ENCODE measurements around the gene ABCC1. TPM values are rescaled to one million over a fixed set of nuclear protein-coding genes. Genes with fewer than 3 reads are reported as not detected.
"Not testable (repeated sequence)": the region's sequence is repeated elsewhere in the genome, so short reads cannot be mapped to it uniquely, and the experiment has no call there.

Gene ABCC1
- total and polyA plus RNA-seq, 2 donors from 2014 or later, result 4.6 to 29.7 TPM

- intact Hi-C loops (cut with DNase I), result no loop called here
- Histone ChIP-seq H3K4me1 (ENCODE audit: control insufficient read depth in 2 of 3, insufficient read depth in 2 of 3, low read depth in 1 of 3, low read length in 3 of 3) (no peaks in the 10 kb centered on the region), H3K4me3 (ENCODE audit: low read length in 3 of 3) (no peak overlapping the region), H3K9me3 (ENCODE audit: control insufficient read depth in 2 of 3, insufficient read depth in 1 of 3, low read length in 3 of 3) (no peaks in the 10 kb centered on the region), H3K27ac (ENCODE audit: low read depth in 2 of 2, low read length in 2 of 2) (no peak overlapping the region), H3K9ac (ENCODE audit: low read length in 3 of 3) (no peak overlapping the region), H3K36me3 (ENCODE audit: control insufficient read depth in 2 of 3, insufficient read depth in 3 of 3, low read length in 3 of 3) (no peaks in the 10 kb centered on the region), H3K27me3 (ENCODE audit: control insufficient read depth, insufficient read depth, low read length) (no peaks in the 10 kb centered on the region)
- no peak for TF ChIP-seq CTCF (IDR thresholded peaks at IDR 0.05; ENCODE audit: borderline replicate concordance, extremely low read depth, insufficient read depth)
- DNase-seq (no peak), FAIRE-seq (no peak)
These were observed 14.4 kb upstream of the ABCC1 start for GRCh38 chr16:15934991-15935390.

- DNase-seq; H3K27me3 ChIP-seq (ENCODE audit: control insufficient read depth, insufficient read depth, low read length); H3K36me3 ChIP-seq (ENCODE audit: control insufficient read depth in 2 of 3, insufficient read depth in 3 of 3, low read length in 3 of 3); FAIRE-seq; intact Hi-C loops (cut with DNase I); H3K27ac ChIP-seq (ENCODE audit: low read depth in 2 of 2, low read length in 2 of 2); H3K4me1 ChIP-seq (ENCODE audit: control insufficient read depth in 2 of 3, insufficient read depth in 2 of 3, low read depth in 1 of 3, low read length in 3 of 3); H3K9me3 ChIP-seq (ENCODE audit: control insufficient read depth in 2 of 3, insufficient read depth in 1 of 3, low read length in 3 of 3); H3K9ac ChIP-seq (ENCODE audit: low read length in 3 of 3); H3K4me3 ChIP-seq (ENCODE audit: low read length in 3 of 3): not testable (repeated sequence)
These were observed 12.6 kb upstream of the ABCC1 start for GRCh38 chr16:15936809-15937208.

DNA sequence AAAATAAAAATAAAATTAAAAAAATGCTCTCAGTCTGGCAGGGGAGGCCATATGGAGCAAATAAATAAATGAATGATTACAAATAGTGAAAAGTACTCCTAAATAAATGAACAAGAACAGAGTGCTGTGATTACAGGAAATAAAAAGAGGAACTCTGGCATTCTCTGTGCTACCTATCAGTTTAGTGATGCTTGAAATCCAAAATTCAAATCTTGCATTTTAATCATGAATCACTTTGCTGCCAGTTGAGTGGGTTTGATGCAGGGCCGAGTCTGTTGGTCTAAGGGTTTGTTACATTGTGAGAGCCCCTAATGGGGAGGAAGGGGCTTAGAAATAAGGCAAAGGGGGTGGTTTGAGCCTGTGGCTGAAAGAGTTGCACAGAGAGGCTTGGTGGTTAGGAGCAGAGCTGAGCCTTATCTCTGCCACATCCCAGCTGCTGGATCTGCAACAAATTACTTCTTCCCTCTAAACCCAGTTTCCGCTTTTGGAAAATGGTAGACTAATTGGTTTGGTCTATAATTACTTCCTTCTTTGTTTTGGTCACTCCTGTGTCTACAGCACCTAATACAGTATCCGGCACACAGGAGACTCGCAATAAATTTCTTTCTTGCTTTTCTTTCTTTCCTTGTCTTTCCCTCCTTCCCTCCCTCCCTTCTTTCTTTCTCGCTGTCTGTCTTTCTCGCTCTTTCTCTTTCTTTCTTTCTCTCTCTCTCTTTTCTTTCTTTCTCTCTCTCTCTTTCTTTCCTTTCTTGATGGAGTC is 6.3 kb upstream of the ABCC1 start:
- Histone ChIP-seq H3K9ac (ENCODE audit: low read length in 3 of 3) (no peak overlapping the region), H3K36me3 (ENCODE audit: control insufficient read depth in 2 of 3, insufficient read depth in 3 of 3, low read length in 3 of 3) (no peaks in the 10 kb centered on the region), H3K9me3 (ENCODE audit: control insufficient read depth in 2 of 3, insufficient read depth in 1 of 3, low read length in 3 of 3) (no peaks in the 10 kb centered on the region), H3K27me3 (ENCODE audit: control insufficient read depth, insufficient read depth, low read length) (no peaks in the 10 kb centered on the region), H3K4me1 (ENCODE audit: control insufficient read depth in 2 of 3, insufficient read depth in 2 of 3, low read depth in 1 of 3, low read length in 3 of 3) (no peaks in the 10 kb centered on the region), H3K27ac (ENCODE audit: low read depth in 2 of 2, low read length in 2 of 2) (no peak overlapping the region), H3K4me3 (ENCODE audit: low read length in 3 of 3) (no peak overlapping the region)
- FAIRE-seq (no peak), DNase-seq (peak in 1 of 5 donors; percentile 6)
- intact Hi-C loops (cut with DNase I), result no loop called here
- no peak for TF ChIP-seq CTCF (IDR thresholded peaks at IDR 0.05; ENCODE audit: borderline replicate concordance, extremely low read depth, insufficient read depth)

DNA sequence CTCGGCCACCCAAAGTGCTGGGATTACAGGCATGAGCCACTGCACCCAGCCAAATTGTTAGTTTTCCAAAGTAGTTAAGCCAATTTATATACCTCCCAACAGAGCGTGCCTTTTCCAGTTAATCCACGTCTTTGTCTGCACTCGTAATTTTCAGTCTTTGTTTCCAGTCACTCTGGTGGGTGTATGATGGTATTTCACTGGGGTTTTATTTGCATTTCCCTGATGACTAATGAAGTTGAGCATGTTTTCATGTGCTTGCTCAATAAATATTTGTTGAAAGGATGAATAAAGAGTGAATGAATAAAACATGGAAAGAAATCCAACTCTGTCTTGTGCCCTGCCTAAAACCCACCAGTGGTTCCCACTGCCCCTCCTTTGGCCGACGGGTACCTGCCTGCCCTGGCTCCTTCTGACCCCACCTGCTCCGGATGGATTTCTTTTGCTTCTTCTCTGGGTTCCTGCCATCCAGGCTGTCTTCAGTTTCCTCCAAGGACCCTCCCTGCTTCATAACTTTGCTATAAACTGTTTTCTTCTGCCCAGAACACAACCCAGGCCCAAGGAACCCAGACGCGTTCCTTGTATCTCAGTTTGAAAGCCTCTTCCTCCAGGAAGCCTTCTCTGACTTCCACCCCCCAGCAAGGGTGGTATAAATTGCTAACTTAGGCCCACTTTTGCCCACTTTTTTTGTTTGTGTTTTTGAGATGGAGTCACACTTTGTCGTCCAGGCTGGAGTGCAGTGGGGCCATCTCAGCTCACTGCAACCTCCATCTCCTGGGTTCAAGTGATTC is 3.0 kb upstream of the ABCC1 start:
- no peak for TF ChIP-seq CTCF (IDR thresholded peaks at IDR 0.05; ENCODE audit: borderline replicate concordance, extremely low read depth, insufficient read depth)
- Histone ChIP-seq H3K4me3 (ENCODE audit: low read length in 3 of 3) (no peak overlapping the region), H3K9me3 (ENCODE audit: control insufficient read depth in 2 of 3, insufficient read depth in 1 of 3, low read length in 3 of 3) (no peaks in the 10 kb centered on the region), H3K4me1 (ENCODE audit: control insufficient read depth in 2 of 3, insufficient read depth in 2 of 3, low read depth in 1 of 3, low read length in 3 of 3) (peaks cover 0 to 8% (median 0%) of the 10 kb centered on the region in 3 donors), H3K36me3 (ENCODE audit: control insufficient read depth in 2 of 3, insufficient read depth in 3 of 3, low read length in 3 of 3) (no peaks in the 10 kb centered on the region), H3K27me3 (ENCODE audit: control insufficient read depth, insufficient read depth, low read length) (no peaks in the 10 kb centered on the region), H3K27ac (ENCODE audit: low read depth in 2 of 2, low read length in 2 of 2) (no peak overlapping the region), H3K9ac (ENCODE audit: low read length in 3 of 3) (no peak overlapping the region)
- FAIRE-seq (no peak), DNase-seq (no peak)
- intact Hi-C loops (cut with DNase I), result no loop called here

Measured in kidney (tissue), 14 donors.